CD4-positive, alpha-beta T cell treated with Interleukin-4 for 4 hours (primary cell): Measurements from ENCODE around the gene FSIP1.

Experiments used
- DNase-seq: peaks from one replicate; pipeline ENCODE4 v3.0.0-alpha.2; 2020

Gene FSIP1

GRCh38 chr15:39642011-39642640 is 140.5 kb downstream of the FSIP1 start:
- peak; percentile 30 for DNase-seq

GRCh38 chr15:39641191-39641889 is 141.3 kb downstream of the FSIP1 start:
- peak; percentile 57 for DNase-seq

GRCh38 chr15:39640665-39641064 is 142.0 kb downstream of the FSIP1 start:
- DNase-seq, result no peak

GRCh38 chr15:39639037-39639436 is 143.6 kb downstream of the FSIP1 start:
- no peak for DNase-seq

DNA sequence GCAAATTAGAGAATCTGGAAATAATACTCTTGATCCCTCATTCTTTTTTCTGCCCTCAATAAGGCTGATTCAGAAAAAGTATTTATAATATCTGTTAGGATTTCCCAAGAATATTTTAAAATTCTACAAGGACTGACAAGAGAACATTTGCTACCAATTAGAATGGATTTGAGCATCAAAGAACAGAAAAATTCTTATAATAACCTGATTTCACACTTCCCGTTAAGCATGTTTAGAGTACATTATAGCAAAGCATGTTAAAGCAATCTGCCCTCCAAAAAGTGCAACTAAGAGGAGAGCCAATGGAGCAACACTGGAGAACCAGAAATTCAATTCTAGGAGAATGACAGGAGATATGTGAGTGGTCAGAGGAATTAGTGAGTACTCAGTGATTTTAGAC is 144.6 kb downstream of the FSIP1 start:
- no peak for DNase-seq

DNA sequence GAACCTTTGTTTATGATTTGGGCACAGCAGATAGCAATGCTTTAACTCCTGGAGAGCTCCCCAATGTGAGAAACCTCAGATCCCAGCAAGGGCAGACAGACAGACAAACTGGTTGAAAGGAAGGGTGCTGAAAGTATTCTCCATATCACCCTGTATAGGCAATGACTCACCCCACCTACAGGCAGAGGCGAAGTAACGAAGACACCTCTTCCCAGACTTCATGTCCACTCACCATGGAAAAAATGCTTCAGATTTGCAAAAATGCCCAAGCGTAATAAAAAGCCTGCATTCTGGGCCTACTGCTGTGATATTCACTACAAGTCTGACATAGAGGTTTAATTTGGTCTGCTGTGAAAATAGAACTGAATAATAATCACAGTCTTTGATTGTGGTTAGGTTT is 151.3 kb downstream of the FSIP1 start:
- DNase-seq, result no peak

DNA sequence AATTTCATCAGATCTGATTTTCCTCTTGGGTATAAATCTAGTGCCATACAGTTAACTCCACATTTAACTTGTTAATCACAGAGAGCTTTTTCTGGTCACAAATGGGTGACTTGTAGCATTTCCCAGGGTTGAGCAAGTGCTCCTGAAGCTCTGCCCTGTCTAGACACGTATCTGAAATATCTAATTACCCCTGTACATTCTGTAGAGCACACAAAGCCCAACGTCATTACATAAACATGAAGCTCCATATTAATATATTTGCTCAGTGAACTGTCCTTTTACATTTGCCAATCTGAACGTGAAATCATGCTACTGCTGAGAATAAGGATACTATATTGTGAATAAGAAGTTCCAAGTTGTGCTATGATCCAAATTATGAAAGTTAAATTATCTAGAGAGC is 152.7 kb downstream of the FSIP1 start:
- DNase-seq, result no peak

DNA sequence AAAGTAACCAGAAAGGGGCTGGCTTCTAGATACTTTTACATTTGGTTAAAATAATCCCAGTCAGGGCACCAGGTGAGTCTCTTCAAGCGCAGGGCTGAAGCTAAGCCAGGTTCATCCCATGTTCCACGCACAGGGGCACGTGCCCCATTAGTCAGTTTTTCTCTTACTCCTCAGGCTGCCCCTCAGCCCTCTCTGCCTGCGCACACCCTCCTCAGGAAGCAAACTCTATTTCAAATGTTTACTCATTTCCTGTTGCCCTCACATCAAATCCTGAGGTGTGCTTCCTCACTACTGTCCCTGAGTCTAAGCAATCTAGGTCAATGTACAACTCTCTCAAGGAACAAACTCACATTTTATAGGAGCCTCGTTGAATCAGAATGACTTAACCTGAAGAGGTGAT is 153.3 kb downstream of the FSIP1 start:
- peak; percentile 84 for DNase-seq

- no peak for DNase-seq
These were observed 153.9 kb downstream of the FSIP1 start for GRCh38 chr15:39628546-39629257.

- no peak for DNase-seq
These were observed 154.5 kb downstream of the FSIP1 start for GRCh38 chr15:39628144-39628508.

DNA sequence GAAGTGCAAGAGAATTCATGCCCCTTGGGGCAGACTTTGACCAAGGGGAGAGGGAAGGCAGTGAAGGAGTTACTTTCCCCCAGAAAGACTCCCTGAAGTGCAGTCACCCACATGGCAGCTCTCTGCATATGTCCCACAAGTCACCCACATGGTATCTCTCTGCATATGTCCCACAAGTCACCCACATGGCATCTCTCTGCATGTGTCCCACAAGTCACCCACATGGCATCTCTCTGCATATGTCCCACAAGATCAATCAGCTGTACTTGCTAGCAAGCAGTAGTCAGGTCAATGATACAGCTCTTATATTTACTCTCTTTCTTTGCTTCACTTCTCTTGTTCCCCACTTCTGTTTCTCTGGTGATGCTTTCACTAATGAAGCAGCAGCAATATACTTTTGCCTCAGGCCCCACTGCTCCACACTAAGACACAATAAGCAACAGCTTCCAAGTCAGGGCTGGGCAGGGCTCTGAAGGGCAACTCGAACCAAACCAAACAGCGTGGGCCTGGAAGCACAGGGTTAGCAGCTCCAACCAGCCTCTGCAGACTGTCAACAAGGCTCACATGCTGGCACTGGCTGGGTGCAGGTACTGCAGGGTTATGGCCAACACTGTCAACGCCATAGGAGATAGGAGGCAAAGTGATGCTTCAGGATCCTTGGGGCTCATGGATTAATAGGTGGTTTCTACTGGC is 155.0 kb downstream of the FSIP1 start:
- DNase-seq, result no peak

- DNase-seq, result peak; percentile 33
These were observed 156.8 kb downstream of the FSIP1 start for GRCh38 chr15:39625856-39626255.

DNA sequence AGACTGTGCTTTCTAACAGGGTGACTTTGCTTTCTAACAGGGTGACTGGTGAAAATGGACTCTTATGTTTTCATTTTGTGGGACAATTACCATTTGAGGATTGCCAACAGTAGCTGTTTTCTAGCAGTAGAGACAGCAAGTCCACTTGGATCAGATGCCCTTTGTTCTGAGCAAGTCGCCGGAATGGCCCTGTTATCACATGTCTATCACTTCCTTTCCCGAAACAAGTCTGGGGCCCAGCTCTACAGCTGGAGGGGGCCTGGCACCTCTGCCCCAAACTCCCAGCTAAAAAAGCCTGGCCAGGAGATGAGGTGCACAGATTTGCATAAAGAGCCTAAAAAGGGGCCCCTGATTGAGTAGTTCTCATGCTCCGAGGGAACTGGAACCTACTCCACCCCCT is 157.2 kb downstream of the FSIP1 start:
- DNase-seq, result no peak

DNA sequence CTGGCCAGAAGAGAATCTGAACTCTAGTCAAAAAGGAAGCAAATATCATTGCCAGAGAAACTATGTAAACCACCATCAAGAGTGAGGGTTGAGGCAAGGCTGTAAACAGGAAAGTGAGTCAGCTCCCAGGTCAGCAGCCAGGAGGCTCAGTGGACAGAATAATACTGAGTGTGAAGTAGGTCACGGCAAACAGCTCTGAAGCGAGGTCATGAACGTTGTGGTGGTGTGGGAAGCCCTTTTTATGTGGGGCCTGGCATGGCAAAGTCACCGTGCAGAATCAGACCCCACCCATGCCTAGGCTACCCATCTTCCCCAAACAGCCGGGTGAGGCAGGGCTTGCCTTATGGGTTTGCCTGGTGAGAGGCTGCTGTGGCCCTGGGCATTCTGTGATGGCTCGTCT is 157.8 kb downstream of the FSIP1 start:
- peak; percentile 93 for DNase-seq

DNA sequence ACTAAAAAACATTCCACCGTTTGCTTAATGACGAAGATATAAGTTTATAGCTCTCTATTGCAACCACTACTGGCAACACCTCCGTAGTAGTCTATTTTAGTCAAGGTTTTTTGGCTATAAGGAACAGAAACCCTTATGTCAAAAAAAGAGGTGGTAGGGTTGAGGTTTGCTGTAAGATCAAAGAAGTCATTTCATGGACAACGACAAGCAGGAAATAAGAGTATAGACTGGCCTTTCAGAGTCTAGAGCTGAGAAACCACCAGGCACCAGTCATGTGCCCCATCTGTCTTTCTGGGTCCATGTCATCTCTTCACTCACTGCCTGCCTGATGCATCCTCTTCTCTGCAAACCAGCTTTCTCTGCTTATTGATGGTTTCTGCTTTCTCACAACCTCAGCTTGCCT is 159.1 kb downstream of the FSIP1 start:
- DNase-seq, result peak; percentile 85

- no peak for DNase-seq
These were observed 159.8 kb downstream of the FSIP1 start for GRCh38 chr15:39622660-39623516.

DNA sequence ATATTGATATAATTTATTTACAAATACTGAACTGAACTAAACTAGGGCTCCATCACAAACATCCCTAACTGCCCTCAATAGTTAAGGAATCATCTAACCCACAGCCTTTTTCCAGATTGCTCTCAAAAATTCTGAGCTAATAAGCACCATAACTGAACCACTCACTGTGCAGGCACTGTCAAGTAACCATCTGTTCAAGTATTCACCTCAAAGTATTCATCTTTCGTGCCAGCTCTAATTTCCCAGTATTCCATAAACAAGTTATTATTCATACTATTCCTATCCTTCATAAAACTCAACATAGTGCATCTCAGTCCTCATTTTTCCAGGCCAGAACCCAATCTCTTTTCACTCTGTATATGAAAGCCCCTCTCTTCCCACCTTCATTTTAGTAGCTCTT is 160.7 kb downstream of the FSIP1 start:
- no peak for DNase-seq

DNA sequence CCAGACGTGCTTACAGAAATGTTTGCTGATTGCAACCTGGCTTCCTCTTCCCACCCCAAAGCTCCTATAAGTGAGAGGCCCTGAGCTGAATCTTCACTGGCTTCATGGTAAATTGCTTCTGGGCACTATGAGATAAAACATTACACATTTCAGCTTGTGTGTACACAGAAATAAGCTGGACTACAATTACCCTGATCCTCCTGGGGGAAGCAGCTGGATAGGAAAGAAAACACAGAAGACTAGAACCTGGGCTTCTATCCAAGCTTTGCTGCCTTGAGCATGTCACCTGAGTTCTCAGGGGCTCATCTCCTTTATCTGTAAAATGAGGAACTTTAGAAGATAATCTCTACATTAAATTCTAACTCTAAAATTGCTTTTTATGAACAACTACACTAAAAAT is 161.4 kb downstream of the FSIP1 start:
- DNase-seq, result no peak

DNA sequence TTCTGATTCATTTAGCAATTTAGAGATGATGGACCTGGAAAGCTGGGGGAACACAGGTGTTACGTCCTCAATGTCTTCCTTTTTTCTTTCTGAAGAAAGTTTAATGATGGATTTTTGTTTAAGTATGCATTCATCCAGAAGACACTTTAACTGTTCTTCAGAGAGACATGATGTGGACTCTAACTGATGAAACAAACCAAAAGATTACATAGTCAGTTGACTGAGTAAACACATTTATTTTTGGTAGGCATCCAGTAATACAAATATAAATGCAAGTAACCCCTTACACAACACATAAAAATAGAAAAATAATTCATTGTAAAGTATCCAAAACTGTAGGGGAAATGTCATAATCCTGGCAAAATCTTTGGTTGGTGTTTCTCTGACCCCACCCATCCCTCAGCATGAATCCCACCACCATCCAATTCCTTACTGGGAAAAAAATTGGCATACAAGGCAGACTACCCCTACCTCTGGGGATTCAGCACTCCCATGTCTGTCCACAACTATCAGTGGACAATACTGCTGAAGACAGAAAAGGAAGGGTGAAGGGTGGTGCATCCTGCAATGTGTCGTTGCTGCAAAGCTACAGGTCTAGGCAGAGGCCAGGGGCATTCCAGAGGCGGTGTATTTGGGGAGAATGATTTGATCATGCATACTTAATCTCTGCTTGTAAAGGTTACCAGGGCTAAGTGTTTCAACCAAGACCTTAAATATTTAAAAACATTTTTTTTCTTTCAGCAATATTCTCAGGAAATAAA is 164.4 kb downstream of the FSIP1 start:
- no peak for DNase-seq

DNA sequence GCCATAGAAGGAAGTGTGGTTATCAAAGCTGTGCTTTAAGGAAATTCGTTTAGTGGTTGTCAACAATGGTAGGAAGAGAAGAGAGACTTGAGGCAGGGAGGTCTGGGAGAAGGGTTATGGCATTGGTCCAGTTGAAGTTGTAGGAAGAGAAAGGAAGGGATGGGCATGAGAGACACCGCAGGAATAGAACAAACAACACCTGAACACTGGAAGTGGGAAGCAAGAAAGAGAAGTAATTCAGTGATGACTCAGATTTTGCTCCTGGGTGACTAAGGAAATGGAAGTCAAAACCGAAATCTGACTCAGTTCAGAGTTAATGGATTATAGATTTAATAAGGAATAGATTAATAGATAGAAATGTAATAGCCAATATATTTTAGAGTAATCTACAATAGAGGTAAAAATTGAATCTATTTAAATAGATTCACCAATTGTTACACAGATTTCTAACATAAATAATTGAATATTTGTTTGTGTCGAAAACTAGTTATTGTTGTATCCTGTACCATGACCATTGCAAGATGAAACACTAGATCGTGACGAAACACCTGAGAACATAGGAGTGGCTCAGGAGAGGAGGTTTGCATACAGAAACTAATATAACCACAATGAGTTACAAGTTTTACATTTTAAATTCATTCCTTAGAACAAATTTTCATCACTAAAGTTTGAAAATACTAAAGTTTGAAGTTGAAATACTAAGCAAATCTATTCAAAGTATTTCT is 165.7 kb downstream of the FSIP1 start:
- no peak for DNase-seq

GRCh38 chr15:39613861-39614260 is 168.8 kb downstream of the FSIP1 start:
- no peak for DNase-seq
